Stomach smooth muscle (tissue), 2 donors: ENCODE data around the gene EPX.

ENCODE experiments used
- H3K27ac ChIP-seq: one replicate; pipeline ENCODE4 v1.7.0; 2013; ENCODE audit warnings: mild to moderate bottlenecking, low read length, inconsistent platforms
- H3K27me3 ChIP-seq, 2 donors: one replicate each; pipeline ENCODE4 v1.7.0; 2013; ENCODE audit warnings: low read length in 2 of 2; ENCODE audit not compliant: insufficient read depth in 2 of 2, control insufficient read depth in 1 of 2
- H3K36me3 ChIP-seq, 2 donors: one replicate each; pipeline ENCODE4 v1.7.0; 2013; ENCODE audit warnings: low read length in 2 of 2; ENCODE audit not compliant: control insufficient read depth in 2 of 2, insufficient read depth in 2 of 2
- H3K4me1 ChIP-seq: one replicate; pipeline ENCODE4 v1.7.0; 2013; ENCODE audit warnings: low read length; ENCODE audit not compliant: control insufficient read depth, insufficient read depth
- H3K4me3 ChIP-seq, 2 donors: one replicate each; pipeline ENCODE4 v1.7.0; 2013; ENCODE audit warnings: low read length in 2 of 2
- H3K9ac ChIP-seq, 2 donors: one replicate each; pipeline ENCODE4 v1.7.0; 2013; ENCODE audit warnings: low read length in 2 of 2, mild to moderate bottlenecking in 1 of 2
- H3K9me3 ChIP-seq, 2 donors: one replicate each; pipeline ENCODE4 v1.7.0; 2013; ENCODE audit warnings: low read length in 2 of 2; ENCODE audit not compliant: control insufficient read depth in 2 of 2
- donor health status: healthy.
- donor health status: Pancreatic carcinoma.

Gene EPX

GRCh38 chr17:58161566-58161965, 31.0 kb upstream of the EPX start:
- peaks cover 4% of the 10 kb centered on the region for H3K4me1 ChIP-seq
- no peak overlapping the region for H3K9ac ChIP-seq
- no peaks in the 10 kb centered on the region for H3K9me3 ChIP-seq
- H3K27ac ChIP-seq = no peak overlapping the region
- peaks cover 15 to 26% of the 10 kb centered on the region in 2 donors for H3K27me3 ChIP-seq
- no peaks in the 10 kb centered on the region for H3K36me3 ChIP-seq
- no peak overlapping the region for H3K4me3 ChIP-seq

GRCh38 chr17:58165981-58166380, 26.5 kb upstream of the EPX start:
- peaks cover 2 to 3% of the 10 kb centered on the region in 2 donors for H3K27me3 ChIP-seq
- no peak overlapping the region for H3K4me3 ChIP-seq
- no peaks in the 10 kb centered on the region for H3K4me1 ChIP-seq
- H3K36me3 ChIP-seq = no peaks in the 10 kb centered on the region
- H3K9me3 ChIP-seq = no peaks in the 10 kb centered on the region
- no peak overlapping the region for H3K9ac ChIP-seq
- H3K27ac ChIP-seq = no peak overlapping the region

- Histone ChIP-seq H3K9me3 (no peaks in the 10 kb centered on the region), H3K27ac (no peak within 1 kb of the TSS), H3K9ac (no peak within 1 kb of the TSS), H3K4me3 (no peak within 1 kb of the TSS), H3K27me3 (peaks cover 0 to 3% of the 10 kb centered on the region in 2 donors), H3K36me3 (no peaks in the 10 kb centered on the region), H3K4me1 (no peaks in the 10 kb centered on the region)
These were observed 25.8 kb upstream of the EPX start, which contains the start of gene OR4D2 for GRCh38 chr17:58166682-58167081. TSS of gene OR4D2 (plus strand) at chr17:58166982. CDS start at chr17:58169656, 2,674 bp downstream.

- no peak overlapping the region for H3K9ac ChIP-seq
- no peaks in the 10 kb centered on the region for H3K4me1 ChIP-seq
- H3K9me3 ChIP-seq = no peaks in the 10 kb centered on the region
- H3K27ac ChIP-seq = no peak overlapping the region
- peaks cover 0 to 2% of the 10 kb centered on the region in 2 donors for H3K27me3 ChIP-seq
- H3K36me3 ChIP-seq = no peaks in the 10 kb centered on the region
- H3K4me3 ChIP-seq = no peak overlapping the region
These were observed 21.9 kb upstream of the EPX start for GRCh38 chr17:58170622-58171021.

GRCh38 chr17:58172369-58173071, 20.0 kb upstream of the EPX start:
- Histone ChIP-seq H3K9ac (no peak overlapping the region), H3K4me1 (no peaks in the 10 kb centered on the region), H3K4me3 (no peak overlapping the region), H3K27me3 (peaks cover 0 to 5% of the 10 kb centered on the region in 2 donors), H3K9me3 (no peaks in the 10 kb centered on the region), H3K36me3 (no peaks in the 10 kb centered on the region), H3K27ac (no peak overlapping the region)

GRCh38 chr17:58174871-58175270, 17.7 kb upstream of the EPX start:
- Histone ChIP-seq H3K9me3 (no peaks in the 10 kb centered on the region), H3K27me3 (peaks cover 0 to 5% of the 10 kb centered on the region in 2 donors), H3K9ac (no peak overlapping the region), H3K27ac (no peak overlapping the region), H3K4me1 (no peaks in the 10 kb centered on the region), H3K4me3 (no peak overlapping the region), H3K36me3 (no peaks in the 10 kb centered on the region)

- H3K27ac ChIP-seq = no peak overlapping the region
These were observed 16.3 kb upstream of the EPX start for GRCh38 chr17:58176200-58176599.

GRCh38 chr17:58181796-58182195, 10.7 kb upstream of the EPX start:
- H3K9me3 ChIP-seq = no peaks in the 10 kb centered on the region
- H3K4me3 ChIP-seq = no peak overlapping the region
- H3K4me1 ChIP-seq = no peaks in the 10 kb centered on the region
- H3K27me3 ChIP-seq = peaks cover 0 to 9% of the 10 kb centered on the region in 2 donors
- H3K27ac ChIP-seq = no peak overlapping the region
- H3K36me3 ChIP-seq = no peaks in the 10 kb centered on the region
- no peak overlapping the region for H3K9ac ChIP-seq

More at GRCh38 chr17:58176200-58176599, 16.3 kb upstream of the EPX start:
- peaks cover 0 to 8% of the 10 kb centered on the region in 2 donors for H3K27me3 ChIP-seq
- no peaks in the 10 kb centered on the region for H3K36me3 ChIP-seq
- no peak overlapping the region for H3K9ac ChIP-seq
- H3K9me3 ChIP-seq = no peaks in the 10 kb centered on the region
- H3K4me3 ChIP-seq = no peak overlapping the region
- H3K4me1 ChIP-seq = no peaks in the 10 kb centered on the region

GRCh38 chr17:58183514-58183913, 9.0 kb upstream of the EPX start:
- Histone ChIP-seq H3K4me1 (no peaks in the 10 kb centered on the region), H3K9me3 (no peaks in the 10 kb centered on the region), H3K27me3 (peaks cover 2 to 13% of the 10 kb centered on the region in 2 donors), H3K9ac (no peak overlapping the region), H3K4me3 (no peak overlapping the region), H3K27ac (no peak overlapping the region), H3K36me3 (no peaks in the 10 kb centered on the region)

GRCh38 chr17:58184308-58184985, 8.1 kb upstream of the EPX start:
- no peaks in the 10 kb centered on the region for H3K4me1 ChIP-seq
- no peaks in the 10 kb centered on the region for H3K9me3 ChIP-seq
- H3K27ac ChIP-seq = no peak overlapping the region
- H3K36me3 ChIP-seq = no peaks in the 10 kb centered on the region
- no peak overlapping the region for H3K9ac ChIP-seq
- peaks cover 2 to 14% of the 10 kb centered on the region in 2 donors for H3K27me3 ChIP-seq
- no peak overlapping the region for H3K4me3 ChIP-seq
